Stomach (tissue), 9 donors: ENCODE results near the gene TM9SF2. TPM values are rescaled to one million over a fixed set of nuclear protein-coding genes. Genes with fewer than 3 reads are reported as not detected.

Experiments
- DNase-seq, 2 donors: peaks; one replicate each; pipeline versions ENCODE4 v3.0.0 to v3.0.0-alpha.2; 2013 to 2019
- H3K27ac ChIP-seq, 5 donors: fragments of 200-600 bp in 4 of 5; sonication (generic) in 4 of 5; one replicate each; pipeline ENCODE4 v1.5.1; 2013 to 2019; ENCODE audit warnings: mild to moderate bottlenecking in 1 of 5, moderate library complexity in 1 of 5
- H3K27me3 ChIP-seq, 3 donors: fragments of 200-600 bp; sonication (generic); one replicate each; pipeline ENCODE4 v1.5.1; 2017 to 2019; ENCODE audit warnings: mixed run types in 1 of 3
- H3K36me3 ChIP-seq, 4 donors: fragments of 200-600 bp; sonication (generic); 1 replicate in 3 of 4; 2 replicates in 1 of 4; pipeline ENCODE4 v1.5.1; 2016 to 2019
- H3K4me1 ChIP-seq, 4 donors: fragments of 200-600 bp; sonication (generic); one replicate each; pipeline ENCODE4 v1.5.1; 2016 to 2019
- H3K4me3 ChIP-seq, 4 donors: fragments of 200-600 bp; sonication (generic) in 3 of 4; one replicate each; pipeline ENCODE4 v1.5.1; 2016 to 2019; ENCODE audit warnings: mild to moderate bottlenecking in 1 of 4
- H3K9me3 ChIP-seq, 4 donors: fragments of 200-600 bp; sonication (generic); one replicate each; pipeline ENCODE4 v1.5.1; 2016 to 2019
- CTCF ChIP-seq, 7 experiments: fragments of 450-650 bp in 4 of 7; fragments of 200-600 bp in 3 of 7; sonication (generic) in 3 of 7; IDR thresholded peaks; one replicate each; pipeline ENCODE4 v1.5.1; 2016 to 2019; ENCODE audit warnings: antibody characterized with exemption in 7 of 7, control low read depth in 2 of 7, mild to moderate bottlenecking in 1 of 7
- EP300 ChIP-seq: sonication (generic); formaldehyde crosslinking; IDR thresholded peaks from one replicate; pipeline ENCODE4 v1.6.1; 2017; ENCODE audit warnings: antibody characterized with exemption
- POLR2A ChIP-seq, 4 donors: fragments of 450-650 bp; IDR thresholded peaks; one replicate each; pipeline ENCODE4 v1.6.1; 2016; ENCODE audit warnings: antibody characterized with exemption in 4 of 4, control low read depth in 2 of 4, mild to moderate bottlenecking in 1 of 4, moderate library complexity in 1 of 4
- POLR2AphosphoS5 ChIP-seq, 3 donors: sonication (generic); formaldehyde crosslinking; IDR thresholded peaks; one replicate each; pipeline ENCODE4 v1.6.1; 2016; ENCODE audit warnings: antibody characterized with exemption in 3 of 3
- WGBS, 5 donors: extraction: QIAGEN DNeasy Blood & Tissue Kit in 3 of 5; methylation state at CpG; one replicate each; pipeline versions ENCODE4 v1.1.5 to v1.1.7; 2013 to 2018; 5-methylcytosine and 5-hydroxymethylcytosine counted together
- intact Hi-C: fragments of 100-400 bp; cut with DNase I; formaldehyde crosslinking; loops from one replicate; pipeline ENCODE4 v1.15.1; 2023; ENCODE audit warnings: low total_unique reads
- polyA plus RNA-seq, 3 donors: library from polyadenylated mRNA; stranded (reverse); fragments of 200-250 nt; gene quantifications; one replicate each; pipeline ENCODE4 v1.2.3, GENCODE V29; 2013
- total RNA-seq, 5 donors: library from RNA; depleted of rRNA; stranded (reverse); fragments of >200 nt; gene quantifications; one replicate each; pipeline versions ENCODE4 v1.1.0 to v1.2.3, GENCODE V29; 2014 to 2016
- donor health status: healthy with polysubstance abuse.
- donor health status: Bipolar disorder and iron deficiency.
- donor health status: healthy.

Gene TM9SF2
- total and polyA plus RNA-seq, 8 donors: 18.1 to 268 (median 36.0) TPM

GRCh38 chr13:99525967-99526366, 24.7 kb downstream of the TM9SF2 start:
- Histone ChIP-seq H3K36me3 (peaks cover 15 to 89% (median 72%) of the 10 kb centered on the region in 4 donors), H3K27me3 (no peaks in the 10 kb centered on the region), H3K27ac (no peak overlapping the region), H3K4me1 (no peaks in the 10 kb centered on the region), H3K9me3 (no peaks in the 10 kb centered on the region), H3K4me3 (no peak overlapping the region)
- 86 to 97% (median 88%) methylated on average over 4 of the region's 4 CpGs for WGBS, 5 donors
- TF ChIP-seq EP300 (no peak), CTCF (IDR thresholded peaks at IDR 0.05) (no peak), POLR2A (IDR thresholded peaks at IDR 0.05) (no peak), POLR2AphosphoS5 (IDR thresholded peaks at IDR 0.05) (no peak)
- no peak for DNase-seq
- intact Hi-C loops: no loop called here

GRCh38 chr13:99526549-99526948, 25.3 kb downstream of the TM9SF2 start:
- Histone ChIP-seq H3K4me3 (no peak overlapping the region), H3K4me1 (no peaks in the 10 kb centered on the region), H3K36me3 (peaks cover 13 to 89% (median 72%) of the 10 kb centered on the region in 4 donors), H3K27me3 (no peaks in the 10 kb centered on the region), H3K27ac (no peak overlapping the region), H3K9me3 (no peaks in the 10 kb centered on the region)
- TF ChIP-seq POLR2AphosphoS5 (IDR thresholded peaks at IDR 0.05): no peak
- no peak for TF ChIP-seq CTCF (IDR thresholded peaks at IDR 0.05)
- TF ChIP-seq POLR2A (IDR thresholded peaks at IDR 0.05): no peak
- no peak for TF ChIP-seq EP300
- no peak for DNase-seq
- intact Hi-C loops: no loop called here
- WGBS, 5 donors: 75 to 80% (median 78%) methylated on average over 7 of the region's 7 CpGs

- Histone ChIP-seq H3K4me1 (no peaks in the 10 kb centered on the region), H3K4me3 (no peak overlapping the region), H3K36me3 (peaks cover 7 to 86% (median 67%) of the 10 kb centered on the region in 4 donors), H3K27ac (no peak overlapping the region), H3K9me3 (no peaks in the 10 kb centered on the region), H3K27me3 (no peaks in the 10 kb centered on the region)
- DNase-seq: no peak
- intact Hi-C loops: no loop called here
- 69 to 80% (median 72%) methylated on average over 6 of the region's 6 CpGs for WGBS, 5 donors
- no peak for TF ChIP-seq POLR2AphosphoS5 (IDR thresholded peaks at IDR 0.05)
- no peak for TF ChIP-seq POLR2A (IDR thresholded peaks at IDR 0.05)
- TF ChIP-seq CTCF (IDR thresholded peaks at IDR 0.05): no peak
- no peak for TF ChIP-seq EP300
These were observed 26.0 kb downstream of the TM9SF2 start for GRCh38 chr13:99527301-99527700.

GRCh38 chr13:99528547-99528946, 27.3 kb downstream of the TM9SF2 start:
- DNase-seq: peak in 1 of 2 donors; percentile 67
- TF ChIP-seq POLR2AphosphoS5 (IDR thresholded peaks at IDR 0.05): no peak
- TF ChIP-seq POLR2A (IDR thresholded peaks at IDR 0.05): no peak
- TF ChIP-seq EP300: no peak
- no peak for TF ChIP-seq CTCF (IDR thresholded peaks at IDR 0.05)
- Histone ChIP-seq H3K4me3 (no peak overlapping the region), H3K27me3 (no peaks in the 10 kb centered on the region), H3K4me1 (no peaks in the 10 kb centered on the region), H3K36me3 (peaks cover 7 to 86% (median 56%) of the 10 kb centered on the region in 4 donors), H3K27ac (no peak overlapping the region), H3K9me3 (no peaks in the 10 kb centered on the region)
- intact Hi-C loops: no loop called here
